HFFc6 (cell line): ENCODE measurements around the gene ZFP62. TPM values are rescaled to one million over a fixed set of nuclear protein-coding genes. Genes with fewer than 3 reads are reported as not detected.
A peak's percentile ranks its signal among the peaks of the same experiment; 100 is the strongest.

Experiments used
- DNase-seq: peaks from one replicate; pipeline ENCODE4 v3.0.0-alpha.2; 2018
- H3K27ac Mint-ChIP-seq: 2 replicates; pipeline ENCODE4 v1.8.0; 2020; ENCODE audit warnings: mild to moderate bottlenecking, mixed read lengths
- H3K27me3 Mint-ChIP-seq: 2 replicates; pipeline ENCODE4 v1.8.0; 2021; ENCODE audit warnings: mild to moderate bottlenecking, moderate library complexity, mixed read lengths; ENCODE audit not compliant: insufficient read depth
- H3K36me3 Mint-ChIP-seq: 2 replicates; pipeline ENCODE4 v1.8.0; 2021; ENCODE audit warnings: low read depth, mixed read lengths
- H3K4me1 Mint-ChIP-seq: 2 replicates; pipeline ENCODE4 v1.8.0; 2020; ENCODE audit warnings: low read depth, mixed read lengths
- H3K4me3 Mint-ChIP-seq: 2 replicates; pipeline ENCODE4 v1.8.0; 2020; ENCODE audit warnings: mild to moderate bottlenecking, moderate library complexity, mixed read lengths
- H3K9me3 Mint-ChIP-seq: 2 replicates; pipeline ENCODE4 v1.8.0; 2020; ENCODE audit warnings: mild to moderate bottlenecking, mixed read lengths
- CTCF ChIP-seq: fragments of 200-600 bp; sonication (generic); IDR thresholded peaks from 2 replicates; pipeline ENCODE4 v1.5.0; 2021; ENCODE audit warnings: antibody characterized with exemption, mild to moderate bottlenecking
- total RNA-seq, 6 experiments: library from RNA; stranded (reverse); fragmentation: NEBNext Ultra II Directional; extraction: Animal tissue kit (Norgen Biotek cat#: 25700); gene quantifications; 2 replicates in 1 of 6; 3 replicates in 5 of 6; pipeline ENCODE4 v1.2.3, GENCODE V29; 2021

Gene ZFP62
- total RNA-seq, 6 experiments from 2014 or later = 9.6 to 12.1 (median 10.2) TPM

- peaks cover 45% of the 10 kb centered on the region for H3K36me3 Mint-ChIP-seq
- no peaks in the 10 kb centered on the region; the same call in 1 of the 2 replicates for H3K27me3 Mint-ChIP-seq
- H3K4me3 Mint-ChIP-seq = no peak overlapping the region
- H3K9me3 Mint-ChIP-seq = peaks cover 25% of the 10 kb centered on the region
- no peaks in the 10 kb centered on the region for H3K4me1 Mint-ChIP-seq
- no peak for TF ChIP-seq CTCF
- DNase-seq = no peak
- H3K27ac Mint-ChIP-seq = no peak overlapping the region
These were observed 16.2 kb downstream of the ZFP62 start for GRCh38 chr5:180844858-180845257.

GRCh38 chr5:180844432-180844831 is 16.6 kb downstream of the ZFP62 start:
- no peak for DNase-seq
- Mint-ChIP-seq H3K27me3 (no peaks in the 10 kb centered on the region; the same call in 1 of the 2 replicates), H3K9me3 (peaks cover 20% of the 10 kb centered on the region), H3K4me1 (no peaks in the 10 kb centered on the region), H3K36me3 (peaks cover 41% of the 10 kb centered on the region), H3K27ac (no peak overlapping the region), H3K4me3 (no peak overlapping the region)
- no peak for TF ChIP-seq CTCF

- TF ChIP-seq CTCF = no peak
- Mint-ChIP-seq H3K4me3 (no peak overlapping the region), H3K36me3 (0 out of 2 replicates have a peak, but pooled peaks cover under 1% of the 10 kb centered on the region), H3K9me3 (no peaks in the 10 kb centered on the region), H3K27me3 (no peaks in the 10 kb centered on the region; the same call in 1 of the 2 replicates), H3K27ac (no peak overlapping the region), H3K4me1 (no peaks in the 10 kb centered on the region)
- DNase-seq = no peak
These were observed 21.1 kb downstream of the ZFP62 start for GRCh38 chr5:180839935-180840334.

GRCh38 chr5:180839227-180839626 is 21.8 kb downstream of the ZFP62 start:
- peaks cover 7% of the 10 kb centered on the region for H3K36me3 Mint-ChIP-seq
- H3K4me1 Mint-ChIP-seq = no peaks in the 10 kb centered on the region
- no peak overlapping the region for H3K4me3 Mint-ChIP-seq
- no peak for DNase-seq
- no peak for TF ChIP-seq CTCF
- H3K27me3 Mint-ChIP-seq = no peaks in the 10 kb centered on the region; the same call in 1 of the 2 replicates
- no peaks in the 10 kb centered on the region for H3K9me3 Mint-ChIP-seq
- no peak overlapping the region for H3K27ac Mint-ChIP-seq

GRCh38 chr5:180837478-180837877 is 23.6 kb downstream of the ZFP62 start:
- Mint-ChIP-seq H3K9me3 (no peaks in the 10 kb centered on the region), H3K4me3 (no peak overlapping the region), H3K4me1 (peaks cover 5% of the 10 kb centered on the region), H3K27ac (no peak overlapping the region), H3K36me3 (peaks cover 11% of the 10 kb centered on the region), H3K27me3 (no peaks in the 10 kb centered on the region; the same call in 1 of the 2 replicates)
- TF ChIP-seq CTCF = no peak
- DNase-seq = no peak

- Mint-ChIP-seq H3K9me3 (peaks cover 18% of the 10 kb centered on the region), H3K27me3 (peaks cover 6% of the 10 kb centered on the region), H3K36me3 (peaks cover 37% of the 10 kb centered on the region), H3K27ac (peak overlapping the region; percentile 45; the same call in 1 of the 2 replicates), H3K4me1 (peaks cover 26% of the 10 kb centered on the region), H3K4me3 (peak overlapping the region; percentile 97)
- no peak for TF ChIP-seq CTCF
- no peak for DNase-seq
These were observed 28.4 kb downstream of the ZFP62 start for GRCh38 chr5:180832638-180833068.
